Neural progenitor cell (in vitro differentiated cells): ENCODE results near the gene ZBTB3. TPM values are rescaled to one million over a fixed set of nuclear protein-coding genes. Genes with fewer than 3 reads are reported as not detected.

Experiments used
- DNase-seq: peaks from one replicate; pipeline ENCODE4 v3.0.0-alpha.2; 2016; ENCODE audit warnings: low spot score
- H2AFZ ChIP-seq: fragments of 200-600 bp; sonication (generic); replicated peaks from 2 replicates; pipeline ENCODE4 v1.6.1; 2016; ENCODE audit warnings: antibody characterized with exemption
- H3F3A ChIP-seq: fragments of 200-600 bp; sonication (generic); 2 replicates; pipeline ENCODE4 v1.6.1; 2016; ENCODE audit warnings: antibody characterized with exemption, low read depth
- H3K27ac ChIP-seq: fragments of 200-600 bp; sonication (generic); 2 replicates; pipeline ENCODE4 v1.5.1; 2016; ENCODE audit warnings: mild to moderate bottlenecking
- H3K27me3 ChIP-seq: fragments of 200-600 bp; sonication (generic); 2 replicates; pipeline ENCODE4 v1.6.1; 2016; ENCODE audit warnings: mild to moderate bottlenecking, moderate library complexity
- H3K36me3 ChIP-seq: fragments of 200-600 bp; sonication (generic); 2 replicates; pipeline ENCODE4 v1.5.1; 2016
- H3K4me1 ChIP-seq: fragments of 200-600 bp; sonication (generic); 2 replicates; pipeline ENCODE4 v1.6.1; 2016; ENCODE audit warnings: mixed run types
- H3K4me2 ChIP-seq: fragments of 200-600 bp; sonication (generic); 2 replicates; pipeline ENCODE4 v1.6.1; 2016
- H3K4me3 ChIP-seq: fragments of 200-600 bp; sonication (generic); 2 replicates; pipeline ENCODE4 v1.5.1; 2016
- H3K79me2 ChIP-seq: fragments of 200-600 bp; sonication (generic); 2 replicates; pipeline ENCODE4 v1.6.1; 2016; ENCODE audit warnings: low read depth
- H3K9ac ChIP-seq: fragments of 200-600 bp; sonication (generic); 2 replicates; pipeline ENCODE4 v1.6.1; 2016
- H3K9me3 ChIP-seq: fragments of 200-600 bp; sonication (generic); 2 replicates; pipeline ENCODE4 v1.5.1; 2016; ENCODE audit warnings: low read depth
- H4K20me1 ChIP-seq: fragments of 200-600 bp; sonication (generic); 2 replicates; pipeline ENCODE4 v1.6.1; 2016; ENCODE audit warnings: low read depth
- H3K27ac Mint-ChIP-seq: 3 replicates; pipeline ENCODE4 v1.8.0; 2021; ENCODE audit warnings: mixed read lengths
- H3K27me3 Mint-ChIP-seq: 2 replicates; pipeline ENCODE4 v1.8.0; 2022; ENCODE audit warnings: low read depth, mild to moderate bottlenecking, inconsistent platforms, moderate library complexity, mixed read lengths; ENCODE audit not compliant: insufficient read depth
- H3K36me3 Mint-ChIP-seq: 3 replicates; pipeline ENCODE4 v1.8.0; 2021; ENCODE audit warnings: mixed read lengths
- H3K4me1 Mint-ChIP-seq: 3 replicates; pipeline ENCODE4 v1.8.0; 2021; ENCODE audit warnings: mixed read lengths
- H3K4me3 Mint-ChIP-seq: 3 replicates; pipeline ENCODE4 v1.8.0; 2021; ENCODE audit warnings: mild to moderate bottlenecking, moderate library complexity, mixed read lengths
- H3K9me3 Mint-ChIP-seq: 3 replicates; pipeline ENCODE4 v1.8.0; 2020; ENCODE audit warnings: mixed read lengths
- EZH2 ChIP-seq: fragments of 200-600 bp; sonication (generic); IDR thresholded peaks from 2 replicates; pipeline ENCODE4 v1.6.1; 2017; ENCODE audit warnings: antibody characterized with exemption, mild to moderate bottlenecking, moderate library complexity
- EZH2phosphoT487 ChIP-seq: fragments of 200-600 bp; sonication (generic); IDR thresholded peaks from 2 replicates; pipeline ENCODE4 v1.6.1; 2017; ENCODE audit warnings: antibody characterized with exemption
- total RNA-seq: library from RNA; depleted of rRNA; stranded (reverse); fragments of >200 nt; gene quantifications from 2 replicates; pipeline ENCODE4 v1.2.3, GENCODE V29; 2015; ENCODE audit warnings: low replicate concordance
- TF ChIP-seq, protein P1 (sequence below): fragments of 200-600 bp; sonication (generic); IDR thresholded peaks from 2 replicates; pipeline ENCODE4 v1.5.1; 2017; ENCODE audit warnings: antibody characterized with exemption, mild to moderate bottlenecking

The ZBTB3 gene
- total RNA-seq, 1 donor from 2014 or later, result 9.2 TPM

DNA sequence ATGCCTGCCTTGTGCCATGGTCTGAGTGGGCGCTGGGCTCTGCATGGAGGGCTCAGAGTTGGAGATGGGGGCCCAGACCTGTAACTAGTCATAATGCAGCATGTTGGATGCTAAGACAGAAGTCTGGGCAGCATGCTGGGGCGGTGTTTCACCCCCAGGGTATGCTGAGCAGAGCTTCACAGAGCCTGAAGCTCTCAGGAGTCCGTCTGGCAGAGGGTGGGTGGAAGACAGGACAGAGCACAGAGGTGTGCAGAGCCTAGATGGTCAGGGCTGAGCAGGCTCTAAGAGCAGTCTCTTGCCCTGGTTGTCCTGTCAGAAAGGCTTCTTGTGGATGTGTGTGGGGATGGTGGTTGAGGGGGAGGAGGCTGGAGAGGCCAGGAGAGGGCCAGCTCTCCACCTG is 24.5 kb upstream of the ZBTB3 start:
- H3K4me3 ChIP-seq, result no peak overlapping the region
- no peaks in the 10 kb centered on the region for H3K4me1 ChIP-seq
- peaks cover 12% of the 10 kb centered on the region for H3K79me2 ChIP-seq
- Mint-ChIP-seq H3K4me1 (peaks cover 3% of the 10 kb centered on the region), H3K27ac (no peak overlapping the region), H3K27me3 (peaks cover 4% of the 10 kb centered on the region), H3K4me3 (no peak overlapping the region), H3K36me3 (peaks cover 31% of the 10 kb centered on the region), H3K9me3 (no peaks in the 10 kb centered on the region)
- no peak for DNase-seq
- H2AFZ ChIP-seq, result no peak overlapping the region
- no peak overlapping the region for H3K9ac ChIP-seq
- H3K27ac ChIP-seq, result no peak overlapping the region
- TF ChIP-seq EZH2 (no peak), EZH2phosphoT487 (no peak)
- TF ChIP-seq, protein P1, sequence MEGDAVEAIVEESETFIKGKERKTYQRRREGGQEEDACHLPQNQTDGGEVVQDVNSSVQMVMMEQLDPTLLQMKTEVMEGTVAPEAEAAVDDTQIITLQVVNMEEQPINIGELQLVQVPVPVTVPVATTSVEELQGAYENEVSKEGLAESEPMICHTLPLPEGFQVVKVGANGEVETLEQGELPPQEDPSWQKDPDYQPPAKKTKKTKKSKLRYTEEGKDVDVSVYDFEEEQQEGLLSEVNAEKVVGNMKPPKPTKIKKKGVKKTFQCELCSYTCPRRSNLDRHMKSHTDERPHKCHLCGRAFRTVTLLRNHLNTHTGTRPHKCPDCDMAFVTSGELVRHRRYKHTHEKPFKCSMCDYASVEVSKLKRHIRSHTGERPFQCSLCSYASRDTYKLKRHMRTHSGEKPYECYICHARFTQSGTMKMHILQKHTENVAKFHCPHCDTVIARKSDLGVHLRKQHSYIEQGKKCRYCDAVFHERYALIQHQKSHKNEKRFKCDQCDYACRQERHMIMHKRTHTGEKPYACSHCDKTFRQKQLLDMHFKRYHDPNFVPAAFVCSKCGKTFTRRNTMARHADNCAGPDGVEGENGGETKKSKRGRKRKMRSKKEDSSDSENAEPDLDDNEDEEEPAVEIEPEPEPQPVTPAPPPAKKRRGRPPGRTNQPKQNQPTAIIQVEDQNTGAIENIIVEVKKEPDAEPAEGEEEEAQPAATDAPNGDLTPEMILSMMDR, result no peak
- no peaks in the 10 kb centered on the region for H3K36me3 ChIP-seq
- H3K9me3 ChIP-seq, result no peaks in the 10 kb centered on the region
- H4K20me1 ChIP-seq, result no peaks in the 10 kb centered on the region
- no peaks in the 10 kb centered on the region for H3K27me3 ChIP-seq
- H3K4me2 ChIP-seq, result no peak overlapping the region
- no peaks in the 10 kb centered on the region for H3F3A ChIP-seq

DNA sequence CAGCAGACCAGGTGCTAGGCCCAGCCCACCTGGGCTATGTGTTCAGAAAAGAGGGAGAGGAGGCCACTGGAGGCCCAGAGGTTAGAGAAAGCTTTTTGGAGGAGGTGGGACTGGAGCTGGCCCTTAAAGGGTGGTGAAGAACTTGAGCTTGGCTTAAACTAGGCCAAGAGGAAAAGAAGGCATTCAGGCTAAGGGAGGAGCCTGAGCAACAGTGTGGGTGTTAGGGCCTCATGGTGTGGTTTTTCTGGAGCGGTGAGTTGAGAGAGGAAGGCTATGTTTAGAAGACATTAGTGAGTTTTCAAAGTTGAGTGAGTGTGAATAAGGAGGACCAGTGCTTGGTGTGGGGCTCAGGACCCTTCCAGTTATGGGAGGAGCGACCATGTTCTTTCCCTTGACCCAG is 23.4 kb upstream of the ZBTB3 start:
- Histone ChIP-seq H3K27me3 (no peaks in the 10 kb centered on the region), H3K36me3 (no peaks in the 10 kb centered on the region), H3K27ac (no peak overlapping the region), H3K9ac (no peak overlapping the region), H3K4me3 (no peak overlapping the region), H4K20me1 (no peaks in the 10 kb centered on the region), H3K4me1 (no peaks in the 10 kb centered on the region), H3K9me3 (no peaks in the 10 kb centered on the region), H3K79me2 (peaks cover 23% of the 10 kb centered on the region), H3F3A (no peaks in the 10 kb centered on the region), H3K4me2 (no peak overlapping the region), H2AFZ (no peak overlapping the region)
- DNase-seq, result no peak
- Mint-ChIP-seq H3K27me3 (peaks cover 4% of the 10 kb centered on the region), H3K9me3 (no peaks in the 10 kb centered on the region), H3K27ac (no peak overlapping the region), H3K4me3 (no peak overlapping the region), H3K36me3 (peaks cover 24% of the 10 kb centered on the region), H3K4me1 (peaks cover 3% of the 10 kb centered on the region)
- TF ChIP-seq, protein P1, result no peak
- TF ChIP-seq EZH2 (no peak), EZH2phosphoT487 (no peak)

DNA sequence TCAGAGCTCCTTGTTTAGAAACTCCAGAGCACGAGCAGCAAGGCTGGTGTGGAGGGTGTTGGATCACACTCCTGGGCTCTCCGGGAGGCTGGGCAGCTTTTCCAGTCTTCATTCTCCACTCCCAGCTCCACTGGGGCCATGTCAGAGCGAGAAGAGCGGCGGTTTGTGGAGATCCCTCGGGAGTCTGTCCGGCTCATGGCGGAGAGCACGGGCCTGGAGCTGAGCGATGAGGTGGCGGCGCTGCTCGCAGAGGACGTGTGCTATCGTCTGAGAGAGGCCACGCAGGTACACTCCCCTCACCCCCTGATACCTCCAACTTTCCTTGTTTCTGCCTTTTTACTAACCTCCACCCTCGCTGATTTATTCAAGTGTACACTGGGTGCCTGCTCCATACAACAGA is 21.7 kb upstream of the ZBTB3 start:
- Mint-ChIP-seq H3K27ac (no peak overlapping the region), H3K4me3 (no peak overlapping the region), H3K4me1 (peaks cover 13% of the 10 kb centered on the region), H3K27me3 (peaks cover 4% of the 10 kb centered on the region), H3K36me3 (peaks cover 20% of the 10 kb centered on the region), H3K9me3 (no peaks in the 10 kb centered on the region)
- Histone ChIP-seq H3F3A (peaks cover 15% of the 10 kb centered on the region), H3K36me3 (no peaks in the 10 kb centered on the region), H3K79me2 (peaks cover 32% of the 10 kb centered on the region), H4K20me1 (no peaks in the 10 kb centered on the region), H3K4me2 (no peak overlapping the region), H3K4me3 (no peak overlapping the region), H2AFZ (no peak overlapping the region), H3K9ac (no peak overlapping the region), H3K27me3 (no peaks in the 10 kb centered on the region), H3K9me3 (no peaks in the 10 kb centered on the region), H3K27ac (no peak overlapping the region), H3K4me1 (peaks cover 8% of the 10 kb centered on the region)
- no peak for DNase-seq
- TF ChIP-seq EZH2 (no peak), EZH2phosphoT487 (no peak)
- TF ChIP-seq, protein P1, result no peak
